Left lung (tissue), 10 donors: Measurements from ENCODE around the gene EFTUD2. TPM values are rescaled to one million over a fixed set of nuclear protein-coding genes. Genes with fewer than 3 reads are reported as not detected.

Experiments
- ATAC-seq: fragments of 200-7000 bp; cut with Tn5 transposase; one replicate; pipeline ENCODE4 v1.9.1; 2020; ENCODE audit warnings: moderate library complexity
- DNase-seq, 4 donors: peaks; one replicate each; pipeline ENCODE4 v3.0.0-alpha.2; 2013 to 2020
- H3K27ac ChIP-seq, 2 donors: fragments of 200-600 bp; sonication (generic) in 1 of 2; one replicate each; pipeline versions ENCODE4 v1.5.0 to v1.8.0; 2020 to 2021
- H3K27me3 ChIP-seq, 2 donors: fragments of 200-600 bp; sonication (generic) in 1 of 2; one replicate each; pipeline versions ENCODE4 v1.5.0 to v1.8.0; 2020 to 2021
- H3K36me3 ChIP-seq, 2 donors: fragments of 200-600 bp; sonication (generic) in 1 of 2; one replicate each; pipeline versions ENCODE4 v1.5.0 to v1.8.0; 2020 to 2021
- H3K4me1 ChIP-seq, 2 donors: fragments of 200-600 bp; one replicate each; pipeline ENCODE4 v1.8.0; 2021
- H3K4me3 ChIP-seq, 2 donors: fragments of 200-600 bp; sonication (generic) in 1 of 2; one replicate each; pipeline versions ENCODE4 v1.5.0 to v1.8.0; 2020 to 2021; ENCODE audit warnings: mild to moderate bottlenecking in 1 of 2
- H3K9me3 ChIP-seq, 2 donors: fragments of 200-600 bp; sonication (generic) in 1 of 2; one replicate each; pipeline versions ENCODE4 v1.5.0 to v1.8.0; 2020 to 2021
- intact Hi-C, 2 donors: fragments of 100-400 bp; cut with DNase I; formaldehyde crosslinking; loops; one replicate each; pipeline versions ENCODE4 v1.11.2 to v1.14.2; 2022
- polyA plus RNA-seq, 6 donors: library from polyadenylated mRNA; unstranded; fragments of 120-200 nt; gene quantifications; one replicate each; pipeline ENCODE4 v1.2.1, GENCODE V29; 2013; ENCODE audit not compliant: insufficient read length in 6 of 6
- total RNA-seq, 2 donors: library from RNA; stranded (reverse); fragmentation: NEBNext Ultra II Directional; extraction: Animal tissue kit (Norgen Biotek cat#: 25700); gene quantifications; one replicate each; pipeline ENCODE4 v1.2.1, GENCODE V29; 2021
- TF ChIP-seq, protein P1 (sequence below), 2 donors: fragments of 200-600 bp; sonication (generic) in 1 of 2; IDR thresholded peaks; one replicate each; pipeline versions ENCODE4 v1.5.0 to v1.8.0; 2021; ENCODE audit warnings: antibody characterized with exemption in 2 of 2
- donor health status: DM: no; HTN: yes; CAD: no.
- donor health status: DM: no; HTN: no; CAD: no.

Gene EFTUD2
- total and polyA plus RNA-seq, 8 donors = 83.4 to 112 (median 95.1) TPM

DNA sequence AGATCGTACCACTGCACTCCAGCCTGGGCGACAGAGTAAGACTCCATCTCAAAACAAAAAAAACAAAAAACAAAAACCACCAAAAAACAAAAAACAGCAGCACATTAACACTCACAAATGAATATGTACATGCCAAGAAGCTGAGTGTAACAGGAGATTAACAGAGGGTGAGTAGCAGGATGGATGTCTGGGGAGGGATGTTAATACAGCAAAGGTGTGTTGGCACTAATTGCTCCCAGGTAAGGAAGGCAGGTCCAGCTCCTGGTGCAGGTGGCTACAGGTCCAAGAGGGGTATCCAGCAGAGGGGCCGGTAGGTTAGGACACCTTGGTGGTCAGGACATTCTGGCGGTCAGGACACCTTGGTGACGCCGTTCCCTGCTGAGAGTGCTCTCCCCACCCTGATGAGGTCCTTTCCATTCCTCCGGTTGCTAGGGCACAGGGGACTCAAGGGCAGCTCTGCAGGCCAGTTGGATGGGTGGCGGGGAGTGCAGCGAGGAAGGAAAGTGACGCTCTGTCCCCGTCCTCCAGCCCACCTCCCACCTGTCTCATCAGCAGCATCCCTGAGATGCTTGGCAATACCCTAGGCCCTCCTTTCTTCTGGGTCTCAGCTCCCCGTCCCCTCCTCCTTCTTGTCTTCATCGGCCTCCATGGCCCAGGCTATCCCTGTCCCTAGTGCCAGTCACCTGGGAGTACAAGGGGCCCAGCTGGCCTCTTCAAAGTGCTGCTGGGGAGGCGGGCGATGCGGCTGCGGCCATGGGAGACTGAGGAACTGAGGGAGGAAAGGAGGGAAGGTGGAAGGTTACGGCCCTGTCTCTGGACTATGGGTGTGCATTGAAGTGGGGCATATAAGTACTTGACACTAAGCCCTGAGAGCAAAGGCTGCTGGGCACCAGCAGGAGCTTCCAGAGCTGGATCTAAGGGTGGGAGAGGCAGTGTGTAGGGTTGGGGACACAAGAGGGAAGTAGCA is 26.8 kb upstream of the EFTUD2 start:
- peaks cover 0 to 22% of the 10 kb centered on the region in 2 donors for H3K27me3 ChIP-seq
- no peaks in the 10 kb centered on the region for H3K9me3 ChIP-seq
- DNase-seq (peak in 2 of 4 donors; percentile 29 to 55), ATAC-seq (no peak)
- H3K4me3 ChIP-seq = no peak overlapping the region
- peaks cover 0 to 21% of the 10 kb centered on the region in 2 donors for H3K36me3 ChIP-seq
- intact Hi-C loops = no loop called here
- H3K4me1 ChIP-seq = no peaks in the 10 kb centered on the region
- no peak overlapping the region for H3K27ac ChIP-seq
- TF ChIP-seq, protein P1, sequence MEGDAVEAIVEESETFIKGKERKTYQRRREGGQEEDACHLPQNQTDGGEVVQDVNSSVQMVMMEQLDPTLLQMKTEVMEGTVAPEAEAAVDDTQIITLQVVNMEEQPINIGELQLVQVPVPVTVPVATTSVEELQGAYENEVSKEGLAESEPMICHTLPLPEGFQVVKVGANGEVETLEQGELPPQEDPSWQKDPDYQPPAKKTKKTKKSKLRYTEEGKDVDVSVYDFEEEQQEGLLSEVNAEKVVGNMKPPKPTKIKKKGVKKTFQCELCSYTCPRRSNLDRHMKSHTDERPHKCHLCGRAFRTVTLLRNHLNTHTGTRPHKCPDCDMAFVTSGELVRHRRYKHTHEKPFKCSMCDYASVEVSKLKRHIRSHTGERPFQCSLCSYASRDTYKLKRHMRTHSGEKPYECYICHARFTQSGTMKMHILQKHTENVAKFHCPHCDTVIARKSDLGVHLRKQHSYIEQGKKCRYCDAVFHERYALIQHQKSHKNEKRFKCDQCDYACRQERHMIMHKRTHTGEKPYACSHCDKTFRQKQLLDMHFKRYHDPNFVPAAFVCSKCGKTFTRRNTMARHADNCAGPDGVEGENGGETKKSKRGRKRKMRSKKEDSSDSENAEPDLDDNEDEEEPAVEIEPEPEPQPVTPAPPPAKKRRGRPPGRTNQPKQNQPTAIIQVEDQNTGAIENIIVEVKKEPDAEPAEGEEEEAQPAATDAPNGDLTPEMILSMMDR (IDR thresholded peaks at IDR 0.05) = no peak

DNA sequence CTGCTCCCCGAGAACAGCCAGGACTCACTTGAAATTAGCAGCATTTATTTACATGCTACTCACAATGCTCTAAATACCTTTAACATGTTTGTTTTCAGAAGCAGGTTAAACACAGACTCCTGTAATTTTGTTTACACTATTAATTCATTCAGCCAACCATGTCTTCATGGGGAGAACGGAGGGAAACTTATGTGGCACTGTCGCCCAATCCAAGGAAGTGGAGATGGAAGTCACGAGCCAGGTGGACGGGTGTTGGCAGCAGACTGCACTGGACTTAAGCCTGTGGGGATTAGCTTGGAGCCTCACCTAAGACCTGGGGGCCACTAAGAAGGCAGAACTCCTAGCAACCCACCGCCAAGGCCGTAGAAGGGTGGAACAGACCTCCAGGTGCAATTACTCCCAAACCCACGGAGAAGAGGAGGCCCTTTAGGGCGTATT is 24.9 kb upstream of the EFTUD2 start:
- intact Hi-C loops = loop anchor here in 1 of 2 donors (5.0 kb wide), 1 partner anchor 98 kb away; no protein-coding TSS in a partner anchor

DNA sequence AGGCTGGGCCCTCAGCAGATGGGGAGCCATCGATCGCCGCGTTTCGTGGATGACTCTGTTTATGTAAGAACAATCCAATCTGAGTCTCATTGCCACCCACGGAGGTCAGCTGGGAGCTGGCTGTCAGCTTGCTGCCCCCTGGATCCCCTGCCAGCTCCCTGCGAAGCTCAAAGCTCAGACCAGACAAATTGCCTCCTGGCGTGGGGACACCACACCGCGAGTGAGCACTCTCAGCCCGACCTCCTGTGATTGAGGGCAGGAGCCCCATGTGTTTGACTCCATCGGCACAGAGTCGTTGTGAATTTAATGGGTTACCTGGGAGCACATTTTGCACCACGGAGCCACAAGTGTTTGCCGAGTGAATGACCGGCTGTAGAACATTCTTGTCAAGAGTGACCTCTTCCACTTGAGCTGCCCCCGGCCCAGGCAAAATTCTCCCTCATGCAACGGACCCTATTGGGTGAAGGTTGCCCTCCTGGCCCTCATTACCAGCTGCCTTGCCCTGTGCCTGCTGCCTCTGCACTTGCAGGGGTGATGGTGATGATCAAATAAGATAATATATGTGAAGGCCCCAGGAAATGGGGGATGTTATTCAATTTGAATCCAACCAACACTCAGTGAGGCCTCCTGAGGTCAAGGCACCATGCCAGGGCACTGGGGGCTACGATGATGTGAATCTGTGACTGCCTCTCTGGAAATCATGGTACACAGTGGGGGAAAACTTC is 23.7 kb upstream of the EFTUD2 start:
- TF ChIP-seq, protein P1 (IDR thresholded peaks at IDR 0.05) = no peak
- Histone ChIP-seq H3K4me1 (no peaks in the 10 kb centered on the region), H3K4me3 (no peak overlapping the region), H3K36me3 (peaks cover 0 to 8% of the 10 kb centered on the region in 2 donors), H3K27ac (no peak overlapping the region), H3K9me3 (no peaks in the 10 kb centered on the region), H3K27me3 (peaks cover 0 to 33% of the 10 kb centered on the region in 2 donors)
- intact Hi-C loops = loop anchor here in 1 of 2 donors (5.0 kb wide), 1 partner anchor 99 kb away; no protein-coding TSS in a partner anchor
- ATAC-seq (no peak), DNase-seq (peak in 2 of 4 donors; percentile 15 to 55)

More for the DNA sequence above, 24.9 kb upstream of the EFTUD2 start:
- no peak overlapping the region for H3K4me3 ChIP-seq
- H3K27me3 ChIP-seq = peaks cover 0 to 33% of the 10 kb centered on the region in 2 donors
- peaks cover 0 to 14% of the 10 kb centered on the region in 2 donors for H3K36me3 ChIP-seq
- ATAC-seq (no peak), DNase-seq (peak in 2 of 4 donors; percentile 10 to 17)
- no peaks in the 10 kb centered on the region for H3K9me3 ChIP-seq
- TF ChIP-seq, protein P1 (IDR thresholded peaks at IDR 0.05) = no peak
- H3K4me1 ChIP-seq = no peaks in the 10 kb centered on the region
- H3K27ac ChIP-seq = no peak overlapping the region

DNA sequence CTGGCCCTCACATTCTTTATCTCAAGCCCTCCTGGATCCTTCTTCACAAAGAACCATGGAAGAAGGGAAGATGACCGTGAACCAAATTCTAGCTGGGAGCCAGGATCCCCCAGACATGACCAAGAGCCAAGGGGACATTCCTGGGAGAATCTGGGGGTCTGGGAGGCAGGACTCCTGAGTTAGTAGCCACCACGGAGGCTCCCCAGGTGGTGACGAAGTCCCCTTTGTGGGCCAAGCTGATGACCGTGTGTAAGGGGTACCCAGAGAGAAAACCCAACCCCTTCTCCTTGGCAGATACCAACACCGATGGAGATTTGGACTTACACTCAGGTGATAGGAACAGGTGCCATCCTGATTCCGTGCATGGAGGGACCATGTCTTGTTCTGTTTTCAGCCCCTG is 22.9 kb upstream of the EFTUD2 start:
- TF ChIP-seq, protein P1 (IDR thresholded peaks at IDR 0.05) = no peak
- Histone ChIP-seq H3K27me3 (peaks cover 0 to 33% of the 10 kb centered on the region in 2 donors), H3K4me1 (no peaks in the 10 kb centered on the region), H3K9me3 (no peaks in the 10 kb centered on the region), H3K27ac (no peak overlapping the region), H3K36me3 (peaks cover 0 to 8% of the 10 kb centered on the region in 2 donors), H3K4me3 (no peak overlapping the region)
- ATAC-seq = no peak
- intact Hi-C loops = loop anchor here in 1 of 2 donors (5.0 kb wide), 1 partner anchor 100 kb away; no protein-coding TSS in a partner anchor
- peak in 1 of 4 donors; percentile 4 for DNase-seq
